HEK293 (cell line): ENCODE data around the gene TAAR9.
"Not testable (repeated sequence)": the region's sequence is repeated elsewhere in the genome, so short reads cannot be mapped to it uniquely, and the experiment has no call there.

Experiments
- CTCF ChIA-PET: fragments of 350-600 bp; formaldehyde crosslinking; extraction: SDS; loops from one replicate; lab custom pipeline; 2021; ENCODE audit warnings: antibody characterized with exemption; lab: Yijun Ruan, JAX
- POLR2A ChIA-PET: fragments of 300-600 bp; formaldehyde crosslinking; extraction: SDS; loops from one replicate; lab custom pipeline; 2020; ENCODE audit warnings: antibody characterized with exemption, inconsistent platforms; lab: Yijun Ruan, JAX
- H3K27ac ChIP-seq: fragments of 200-500 bp; sonication (Bioruptor generic); 2 replicates; pipeline ENCODE4 v1.5.1; 2014; ENCODE audit warnings: low read depth, low read length, control low read depth, inconsistent platforms; ENCODE audit errors: extremely low read depth
- H3K36me3 ChIP-seq, 2 experiments: fragments of 200-500 bp in 1 of 2; sonication (Bioruptor generic) in 1 of 2; 1 replicate in 1 of 2; 2 replicates in 1 of 2; pipeline ENCODE4 v1.5.1; 2014 to 2017; ENCODE audit warnings: inconsistent platforms in 2 of 2, low read length in 2 of 2; ENCODE audit not compliant: control insufficient read depth in 2 of 2, insufficient read depth in 1 of 2
- H3K4me1 ChIP-seq: fragments of 200-500 bp; sonication (Bioruptor generic); 2 replicates; pipeline ENCODE4 v1.5.1; 2014; ENCODE audit warnings: mild to moderate bottlenecking, low read length, inconsistent platforms; ENCODE audit not compliant: control insufficient read depth, insufficient read depth
- H3K4me3 ChIP-seq: 2 replicates; pipeline ENCODE4 v1.5.1; 2011; ENCODE audit warnings: low read depth, mild to moderate bottlenecking, control low read depth, low read length, moderate library complexity
- H3K9me3 ChIP-seq: fragments of 200-500 bp; sonication (Bioruptor generic); 2 replicates; pipeline ENCODE4 v1.5.1; 2014; ENCODE audit warnings: low read depth, low read length, inconsistent platforms; ENCODE audit not compliant: control insufficient read depth, insufficient read depth
- GLIS2 ChIP-seq: fragments of 450-650 bp; formaldehyde crosslinking; IDR thresholded peaks from 2 replicates; pipeline ENCODE4 v1.5.1; 2016; ENCODE audit warnings: missing biosample characterization, missing genetic modification characterization
- KLF10 ChIP-seq: fragments of 450-650 bp; IDR thresholded peaks from 2 replicates; pipeline ENCODE4 v1.5.1; 2018; ENCODE audit warnings: missing biosample characterization, mild to moderate bottlenecking, missing genetic modification characterization
- SETDB1 ChIP-seq: IDR thresholded peaks from one replicate; pipeline ENCODE4 v1.6.1; 2017; ENCODE audit warnings: mild to moderate bottlenecking, low read length, moderate library complexity, mixed read lengths; ENCODE audit not compliant: insufficient read length
- ZFHX2 ChIP-seq: fragments of 450-650 bp; formaldehyde crosslinking; conservative IDR thresholded peaks from 2 replicates; pipeline ENCODE4 v1.5.1; 2016; ENCODE audit warnings: missing biosample characterization, missing genetic modification characterization
- ZNF155 ChIP-seq: fragments of 450-650 bp; formaldehyde crosslinking; IDR thresholded peaks from 2 replicates; pipeline ENCODE4 v1.5.1; 2016; ENCODE audit warnings: missing biosample characterization, missing genetic modification characterization
- ZNF157 ChIP-seq: fragments of 450-650 bp; formaldehyde crosslinking; IDR thresholded peaks from 2 replicates; pipeline ENCODE4 v1.5.1; 2016; ENCODE audit warnings: missing biosample characterization, missing genetic modification characterization
- ZNF18 ChIP-seq: fragments of 450-650 bp; formaldehyde crosslinking; IDR thresholded peaks from 2 replicates; pipeline ENCODE4 v1.5.1; 2016; ENCODE audit warnings: missing biosample characterization, missing genetic modification characterization
- ZNF2 ChIP-seq: fragments of 450-650 bp; formaldehyde crosslinking; IDR thresholded peaks from 2 replicates; pipeline ENCODE4 v1.5.1; 2016; ENCODE audit warnings: missing biosample characterization, missing genetic modification characterization
- ZNF24 ChIP-seq: fragments of 450-650 bp; formaldehyde crosslinking; IDR thresholded peaks from 2 replicates; pipeline ENCODE4 v1.5.1; 2016; ENCODE audit warnings: missing biosample characterization, missing genetic modification characterization
- ZNF324 ChIP-seq: fragments of 450-650 bp; formaldehyde crosslinking; IDR thresholded peaks from 2 replicates; pipeline ENCODE4 v1.5.1; 2016; ENCODE audit warnings: missing biosample characterization, missing genetic modification characterization
- ZNF354C ChIP-seq: fragments of 450-650 bp; formaldehyde crosslinking; IDR thresholded peaks from 2 replicates; pipeline ENCODE4 v1.5.1; 2016; ENCODE audit warnings: missing biosample characterization, missing genetic modification characterization, low read depth, borderline replicate concordance
- ZNF48 ChIP-seq: fragments of 450-650 bp; formaldehyde crosslinking; IDR thresholded peaks from 2 replicates; pipeline ENCODE4 v1.5.1; 2016; ENCODE audit warnings: missing biosample characterization, missing genetic modification characterization
- ZNF510 ChIP-seq: fragments of 450-650 bp; formaldehyde crosslinking; IDR thresholded peaks from 2 replicates; pipeline ENCODE4 v1.5.1; 2018; ENCODE audit warnings: mild to moderate bottlenecking, missing genetic modification characterization, missing biosample characterization; ENCODE audit not compliant: insufficient replicate concordance
- ZNF521 ChIP-seq: fragments of 450-650 bp; formaldehyde crosslinking; IDR thresholded peaks from 2 replicates; pipeline ENCODE4 v1.5.1; 2017; ENCODE audit warnings: missing biosample characterization, mild to moderate bottlenecking, missing genetic modification characterization
- ZNF529 ChIP-seq: fragments of 450-650 bp; formaldehyde crosslinking; IDR thresholded peaks from 2 replicates; pipeline ENCODE4 v1.5.1; 2017; ENCODE audit warnings: missing genetic modification characterization, missing biosample characterization; ENCODE audit not compliant: insufficient replicate concordance
- ZNF544 ChIP-seq: fragments of 450-650 bp; formaldehyde crosslinking; IDR thresholded peaks from 2 replicates; pipeline ENCODE4 v1.5.0; 2017; ENCODE audit warnings: missing biosample characterization, missing genetic modification characterization
- ZNF548 ChIP-seq: fragments of 450-650 bp; formaldehyde crosslinking; IDR thresholded peaks from 2 replicates; pipeline ENCODE4 v1.5.1; 2016; ENCODE audit warnings: missing biosample characterization, missing genetic modification characterization
- ZNF621 ChIP-seq: fragments of 450-650 bp; formaldehyde crosslinking; IDR thresholded peaks from 2 replicates; pipeline ENCODE4 v1.5.1; 2017; ENCODE audit warnings: missing biosample characterization, missing genetic modification characterization
- ZNF658 ChIP-seq: fragments of 450-650 bp; formaldehyde crosslinking; IDR thresholded peaks from 2 replicates; pipeline ENCODE4; 2016; ENCODE audit warnings: missing biosample characterization, missing genetic modification characterization
- ZNF664 ChIP-seq: fragments of 450-650 bp; formaldehyde crosslinking; IDR thresholded peaks from 2 replicates; pipeline ENCODE4 v1.5.1; 2016; ENCODE audit warnings: missing biosample characterization, missing genetic modification characterization
- ZNF701 ChIP-seq: fragments of 450-650 bp; formaldehyde crosslinking; IDR thresholded peaks from 2 replicates; pipeline ENCODE4 v1.5.1; 2016; ENCODE audit warnings: missing biosample characterization, missing genetic modification characterization
- ZNF76 ChIP-seq: fragments of 450-650 bp; formaldehyde crosslinking; IDR thresholded peaks from 2 replicates; pipeline ENCODE4; 2016; ENCODE audit warnings: low read depth, missing biosample characterization, missing genetic modification characterization, borderline replicate concordance
- ZNF792 ChIP-seq: fragments of 450-650 bp; formaldehyde crosslinking; IDR thresholded peaks from 2 replicates; pipeline ENCODE4 v1.5.1; 2016; ENCODE audit warnings: missing biosample characterization, missing genetic modification characterization
- TF ChIP-seq, protein P1 (sequence below): fragments of 450-650 bp; formaldehyde crosslinking; IDR thresholded peaks from 2 replicates; pipeline ENCODE4 v1.5.1; 2017; ENCODE audit warnings: missing biosample characterization, missing genetic modification characterization

Gene TAAR9

GRCh38 chr6:132534546-132534945, 3.5 kb upstream of the TAAR9 start:
- H3K4me1 ChIP-seq, POLR2A ChIA-PET: not testable (repeated sequence)
- TF ChIP-seq SETDB1: peak; percentile 71
- TF ChIP-seq, all 188 proteins: peak for 1; not testable (repeated sequence) for 187
- H3K9me3 ChIP-seq, H3K27ac ChIP-seq, H3K36me3 ChIP-seq, H3K4me3 ChIP-seq, CTCF ChIA-PET: not testable (repeated sequence)

DNA sequence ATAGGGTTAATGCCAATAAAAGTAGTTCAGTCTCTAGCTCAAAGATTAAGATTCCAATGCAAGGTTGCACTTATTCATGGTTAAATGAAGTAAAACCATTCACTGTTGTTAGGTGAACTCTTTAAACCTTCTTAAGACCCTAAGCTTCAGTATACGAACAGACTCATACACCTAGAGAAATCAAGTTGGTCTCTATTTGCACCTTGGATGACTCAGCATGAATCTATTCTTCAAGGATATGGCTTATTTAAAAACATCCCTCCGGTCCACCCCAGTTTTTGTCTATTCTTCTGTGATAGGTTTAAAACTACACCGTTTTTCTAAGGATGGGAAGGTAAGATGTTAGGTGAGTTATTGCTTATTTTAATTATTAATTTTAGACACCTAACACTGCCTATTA, 932 bp upstream of the TAAR9 start:
- H3K4me3 ChIP-seq: no peak overlapping the region
- POLR2A ChIA-PET: no interaction called here
- no peak for TF ChIP-seq ZNF157 (tag by site-specific recombination)
- no peak for TF ChIP-seq ZNF664 (tag by site-specific recombination)
- TF ChIP-seq GLIS2 (tag by site-specific recombination): no peak
- TF ChIP-seq KLF10 (tag by site-specific recombination): no peak
- no peak for TF ChIP-seq ZNF521 (tag by site-specific recombination)
- no peak for TF ChIP-seq ZNF155 (tag by site-specific recombination)
- no peak for TF ChIP-seq ZNF2
- TF ChIP-seq ZNF792 (tag by site-specific recombination): no peak
- TF ChIP-seq ZNF658 (tag by site-specific recombination): no peak
- TF ChIP-seq, all 188 proteins: peak for 0
- Histone ChIP-seq H3K27ac (no peak overlapping the region), H3K4me1 (no peaks in the 10 kb centered on the region), H3K36me3 (no peaks in the 10 kb centered on the region), H3K9me3 (no peaks in the 10 kb centered on the region)
- CTCF ChIA-PET: interaction anchor here (0.6 to 0.8 kb wide), 4 partner anchors 133 to 1031 kb away, joined by 3 to 5 read pairs (median 4); no protein-coding TSS in a partner anchor

DNA sequence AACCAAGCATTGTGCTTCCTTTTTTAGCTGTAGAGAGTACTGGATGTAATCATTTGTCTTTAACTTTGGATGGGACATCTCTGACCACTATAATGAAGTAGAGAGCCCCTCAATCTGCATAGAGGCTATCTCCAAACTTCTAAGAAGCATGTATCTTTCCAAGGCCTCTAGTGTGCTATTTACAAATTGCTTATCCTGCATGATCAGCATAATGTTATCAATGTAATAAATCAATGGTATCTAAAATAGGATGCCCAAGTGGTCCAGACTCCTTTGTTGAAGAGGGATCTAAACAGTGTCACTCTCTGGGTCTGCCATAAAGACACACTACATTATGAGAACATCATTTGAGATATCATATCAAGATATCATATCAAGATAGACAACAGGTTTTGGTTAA, 6.7 kb downstream of the TAAR9 start:
- TF ChIP-seq ZNF510 (tag by site-specific recombination): no peak
- TF ChIP-seq, protein P1, sequence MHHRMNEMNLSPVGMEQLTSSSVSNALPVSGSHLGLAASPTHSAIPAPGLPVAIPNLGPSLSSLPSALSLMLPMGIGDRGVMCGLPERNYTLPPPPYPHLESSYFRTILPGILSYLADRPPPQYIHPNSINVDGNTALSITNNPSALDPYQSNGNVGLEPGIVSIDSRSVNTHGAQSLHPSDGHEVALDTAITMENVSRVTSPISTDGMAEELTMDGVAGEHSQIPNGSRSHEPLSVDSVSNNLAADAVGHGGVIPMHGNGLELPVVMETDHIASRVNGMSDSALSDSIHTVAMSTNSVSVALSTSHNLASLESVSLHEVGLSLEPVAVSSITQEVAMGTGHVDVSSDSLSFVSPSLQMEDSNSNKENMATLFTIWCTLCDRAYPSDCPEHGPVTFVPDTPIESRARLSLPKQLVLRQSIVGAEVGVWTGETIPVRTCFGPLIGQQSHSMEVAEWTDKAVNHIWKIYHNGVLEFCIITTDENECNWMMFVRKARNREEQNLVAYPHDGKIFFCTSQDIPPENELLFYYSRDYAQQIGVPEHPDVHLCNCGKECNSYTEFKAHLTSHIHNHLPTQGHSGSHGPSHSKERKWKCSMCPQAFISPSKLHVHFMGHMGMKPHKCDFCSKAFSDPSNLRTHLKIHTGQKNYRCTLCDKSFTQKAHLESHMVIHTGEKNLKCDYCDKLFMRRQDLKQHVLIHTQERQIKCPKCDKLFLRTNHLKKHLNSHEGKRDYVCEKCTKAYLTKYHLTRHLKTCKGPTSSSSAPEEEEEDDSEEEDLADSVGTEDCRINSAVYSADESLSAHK: no peak
- TF ChIP-seq ZNF48 (tag by site-specific recombination): no peak
- no peak for TF ChIP-seq ZNF548 (tag by site-specific recombination)
- TF ChIP-seq ZNF18 (tag by site-specific recombination): no peak
- TF ChIP-seq ZNF354C (tag by site-specific recombination): no peak
- no peak for TF ChIP-seq ZNF76 (tag by site-specific recombination)
- TF ChIP-seq ZFHX2 (tag by site-specific recombination): no peak
- TF ChIP-seq ZNF324 (tag by site-specific recombination): no peak
- TF ChIP-seq ZNF24 (tag by site-specific recombination): no peak
- no peak for TF ChIP-seq ZNF544
- no peak for TF ChIP-seq ZNF529 (tag by site-specific recombination)
- TF ChIP-seq ZNF701 (tag by site-specific recombination): no peak
- no peak for TF ChIP-seq ZNF621 (tag by site-specific recombination)
- Histone ChIP-seq H3K9me3 (no peaks in the 10 kb centered on the region), H3K36me3 (no peaks in the 10 kb centered on the region), H3K27ac (no peak overlapping the region), H3K4me3 (no peak overlapping the region), H3K4me1 (no peaks in the 10 kb centered on the region)
- POLR2A ChIA-PET: no interaction called here
- CTCF ChIA-PET: interaction anchor here (0.6 to 2.4 kb wide), 2 partner anchors 14 to 110 kb away, joined by 3 to 20 read pairs; no protein-coding TSS in a partner anchor
